Activated CD8-positive, alpha-beta memory T cell treated with anti-CD3 and anti-CD28 coated beads for 36 hours (primary cell): ENCODE data around the gene NR4A3. TPM values are rescaled to one million over a fixed set of nuclear protein-coding genes. Genes with fewer than 3 reads are reported as not detected.

Experiments used
- CTCF ChIA-PET: fragments of 350-600 bp; sonication (Branson Sonifier 250); formaldehyde crosslinking; loops from one replicate; lab custom pipeline; 2021; ENCODE audit warnings: antibody characterized with exemption; lab: Charles Lee
- POLR2A ChIA-PET: fragments of 350-600 bp; sonication (Branson Sonifier 250); formaldehyde crosslinking; loops from one replicate; lab custom pipeline; 2021; ENCODE audit warnings: antibody characterized with exemption; lab: Charles Lee
- total RNA-seq, 2 experiments: library from RNA; stranded (reverse); gene quantifications; one replicate each; pipeline ENCODE4 v1.2.3, GENCODE V29; 2021

The NR4A3 gene
- total RNA-seq, 2 experiments from 2014 or later = 44.4 to 46.0 TPM

GRCh38 chr9:99859243-99859980 is 37.7 kb downstream of the NR4A3 start:
- CTCF ChIA-PET = interaction anchor here (1.3 to 1.5 kb wide), 2 partner anchors 10 to 35 kb away, joined by 3 to 4 read pairs; no protein-coding TSS in a partner anchor
- POLR2A ChIA-PET = no interaction called here

- CTCF ChIA-PET = no interaction called here
- POLR2A ChIA-PET = no interaction called here
These were observed 38.6 kb downstream of the NR4A3 start for GRCh38 chr9:99860266-99860665.

GRCh38 chr9:99863955-99864354 is 42.3 kb downstream of the NR4A3 start:
- ChIA-PET CTCF (no interaction called here), POLR2A (no interaction called here)

DNA sequence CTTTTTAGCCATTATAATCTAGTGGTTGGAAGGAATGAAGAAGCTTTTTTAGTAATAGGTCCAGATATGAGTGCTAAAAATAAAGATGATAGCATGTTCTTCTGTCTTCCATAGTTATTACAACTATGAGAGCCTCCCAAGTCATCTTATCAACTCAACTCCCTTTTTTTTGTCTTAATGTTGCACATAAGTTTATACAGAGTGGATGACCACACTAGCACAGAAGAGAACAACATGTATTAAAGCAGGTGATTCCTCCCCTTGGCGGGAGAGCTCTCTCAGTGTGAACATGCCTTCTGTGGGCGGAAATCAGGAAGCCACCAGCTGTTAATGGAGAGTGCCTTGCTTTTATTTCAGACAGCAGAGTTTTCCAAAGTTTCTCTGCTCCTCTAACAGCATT is 44.7 kb downstream of the NR4A3 start:
- POLR2A ChIA-PET = no interaction called here
- CTCF ChIA-PET = interaction anchor here (0.9 kb wide), 1 partner anchor 42 kb away, joined by 3 read pairs; no protein-coding TSS in a partner anchor

DNA sequence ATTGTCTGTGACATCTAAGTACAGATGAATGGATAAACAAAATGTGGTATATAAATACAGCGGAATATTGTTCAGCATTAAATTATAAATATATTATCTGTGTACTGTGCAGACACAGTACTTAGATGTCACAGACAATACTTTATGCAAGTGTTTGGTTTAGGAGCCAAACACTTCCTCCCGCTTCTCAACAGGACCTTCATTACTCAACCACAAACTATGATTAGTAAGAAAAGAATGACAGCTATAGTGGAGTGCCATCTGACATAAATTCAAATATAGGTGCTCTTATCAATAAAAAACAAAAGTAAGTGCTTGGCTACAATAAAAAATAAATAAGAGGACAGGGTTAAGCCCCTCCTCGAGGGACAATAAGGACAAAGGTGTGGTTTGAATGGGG is 45.9 kb downstream of the NR4A3 start:
- CTCF ChIA-PET = no interaction called here
- POLR2A ChIA-PET = no interaction called here

DNA sequence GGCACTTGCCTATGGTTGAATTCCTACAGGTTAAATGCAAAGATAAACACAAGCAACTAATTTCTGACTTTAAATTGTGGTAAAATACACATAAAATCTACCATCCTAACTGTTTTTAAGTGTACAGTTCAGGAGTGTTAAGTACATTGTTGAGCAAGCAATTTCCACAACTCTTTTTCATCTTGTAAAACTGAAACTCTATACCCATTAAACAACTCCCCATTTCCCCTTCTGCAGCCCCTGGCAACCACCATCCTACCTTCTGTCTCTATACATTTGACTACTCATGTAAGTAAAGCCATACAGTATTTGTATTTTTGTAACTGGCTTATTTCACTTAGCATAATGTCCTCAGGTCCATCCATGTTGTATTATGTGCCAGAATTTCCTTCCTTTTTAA is 46.3 kb downstream of the NR4A3 start:
- POLR2A ChIA-PET = no interaction called here
- CTCF ChIA-PET = no interaction called here

GRCh38 chr9:99868845-99869244 is 47.2 kb downstream of the NR4A3 start:
- CTCF ChIA-PET = no interaction called here
- POLR2A ChIA-PET = no interaction called here

DNA sequence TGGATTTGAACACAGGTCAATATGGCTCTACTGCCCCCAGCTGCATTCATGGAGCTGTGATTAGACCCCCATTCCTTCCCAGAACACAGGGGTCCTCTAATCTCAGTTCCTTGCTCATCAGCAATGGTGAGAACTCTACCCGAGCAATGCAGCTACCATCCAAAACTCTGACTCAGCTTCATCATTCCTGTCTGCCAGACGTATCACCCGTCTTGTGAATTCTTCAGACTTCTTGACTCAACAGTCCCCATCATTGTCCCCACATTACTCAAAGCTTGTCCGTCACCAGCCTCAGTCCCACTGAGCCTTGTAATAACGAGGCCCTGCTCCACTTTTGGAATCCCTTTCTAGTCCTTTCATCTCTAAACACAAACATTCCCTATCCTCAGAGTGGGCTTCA is 48.4 kb downstream of the NR4A3 start:
- POLR2A ChIA-PET = no interaction called here
- CTCF ChIA-PET = no interaction called here

DNA sequence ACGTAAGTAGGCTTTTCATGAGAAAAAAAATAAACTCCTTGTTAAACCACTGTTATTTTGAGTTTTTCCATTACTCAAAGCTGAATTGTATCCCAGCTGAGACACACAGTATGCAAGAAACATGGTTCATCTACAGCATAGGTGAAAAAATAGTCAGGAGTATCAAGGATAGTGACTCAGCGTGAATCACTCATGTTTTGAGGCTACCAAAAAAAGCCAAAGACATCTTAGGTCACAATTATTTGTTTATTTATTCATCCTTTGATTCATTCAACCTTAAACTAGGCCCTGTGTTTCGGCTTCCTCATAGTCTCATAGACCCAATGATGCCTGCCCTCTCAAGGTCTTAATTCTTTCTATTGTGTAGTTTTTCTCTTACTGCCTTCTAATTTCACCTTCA is 51.8 kb downstream of the NR4A3 start:
- POLR2A ChIA-PET = no interaction called here
- CTCF ChIA-PET = no interaction called here

GRCh38 chr9:99873943-99874584 is 52.4 kb downstream of the NR4A3 start:
- POLR2A ChIA-PET = no interaction called here
- CTCF ChIA-PET = no interaction called here

DNA sequence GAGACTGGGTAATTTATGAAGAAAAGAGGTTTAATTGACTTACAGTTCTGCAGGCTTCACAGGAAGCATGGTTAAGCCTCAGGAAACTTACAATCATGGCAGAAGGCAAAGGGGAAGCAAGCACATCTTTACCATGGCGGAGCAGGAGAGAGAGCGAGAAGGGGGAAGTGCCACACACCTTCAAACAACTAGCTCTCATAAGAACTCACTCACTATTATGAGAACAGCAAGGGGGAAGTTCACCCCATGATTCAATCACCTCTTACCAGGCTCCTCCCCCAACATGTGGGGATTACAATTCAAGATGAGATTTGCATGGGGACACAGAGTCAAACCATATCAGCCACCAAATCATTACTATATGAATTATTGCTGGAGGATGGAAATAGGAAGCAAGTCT is 54.5 kb downstream of the NR4A3 start:
- POLR2A ChIA-PET = no interaction called here
- CTCF ChIA-PET = no interaction called here

DNA sequence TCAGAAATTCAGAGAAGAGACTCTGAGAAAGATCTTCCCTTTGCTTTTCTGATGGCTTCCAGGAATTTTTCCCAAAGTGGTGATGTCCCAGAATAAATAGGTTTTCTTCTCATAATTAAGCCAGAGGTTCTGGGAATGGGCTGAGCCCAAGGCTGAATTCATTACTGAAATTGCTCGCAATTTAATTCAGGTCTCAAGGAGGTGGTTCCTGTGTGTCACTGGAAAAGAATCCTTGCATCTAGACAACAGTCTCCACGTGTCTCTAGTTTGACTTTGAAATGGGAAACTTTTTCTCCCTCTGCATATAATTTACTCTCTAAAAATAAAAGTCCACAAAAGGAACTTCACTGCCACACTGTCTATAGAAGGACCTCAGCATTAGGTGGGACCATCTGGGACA is 57.0 kb downstream of the NR4A3 start:
- ChIA-PET POLR2A (no interaction called here), CTCF (no interaction called here)

- CTCF ChIA-PET = no interaction called here
- POLR2A ChIA-PET = no interaction called here
These were observed 60.1 kb downstream of the NR4A3 start for GRCh38 chr9:99881769-99882168.

DNA sequence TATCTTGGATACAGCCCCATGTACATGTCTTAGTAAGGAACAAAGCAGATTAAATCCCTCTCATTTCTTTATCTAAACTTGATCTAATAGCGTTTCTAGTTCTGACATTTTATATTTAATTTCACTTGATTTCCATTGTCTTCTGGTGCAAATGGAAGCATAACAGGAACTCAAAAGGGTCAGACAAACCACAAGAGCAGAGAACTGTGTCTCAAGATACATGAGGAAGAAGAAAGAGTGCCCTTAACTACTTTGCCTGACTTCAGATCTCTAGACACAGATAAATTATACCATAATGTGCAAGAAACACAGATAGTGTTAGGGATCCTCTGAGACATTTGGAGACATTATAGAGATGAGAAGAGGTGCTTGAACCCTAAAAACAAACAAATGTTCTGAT is 64.1 kb downstream of the NR4A3 start:
- POLR2A ChIA-PET = no interaction called here
- CTCF ChIA-PET = no interaction called here

- ChIA-PET POLR2A (no interaction called here), CTCF (interaction anchor here (0.8 kb wide), 1 partner anchor 10 kb away, joined by 3 read pairs; no protein-coding TSS in a partner anchor)
These were observed 67.4 kb downstream of the NR4A3 start for GRCh38 chr9:99889120-99889519.

DNA sequence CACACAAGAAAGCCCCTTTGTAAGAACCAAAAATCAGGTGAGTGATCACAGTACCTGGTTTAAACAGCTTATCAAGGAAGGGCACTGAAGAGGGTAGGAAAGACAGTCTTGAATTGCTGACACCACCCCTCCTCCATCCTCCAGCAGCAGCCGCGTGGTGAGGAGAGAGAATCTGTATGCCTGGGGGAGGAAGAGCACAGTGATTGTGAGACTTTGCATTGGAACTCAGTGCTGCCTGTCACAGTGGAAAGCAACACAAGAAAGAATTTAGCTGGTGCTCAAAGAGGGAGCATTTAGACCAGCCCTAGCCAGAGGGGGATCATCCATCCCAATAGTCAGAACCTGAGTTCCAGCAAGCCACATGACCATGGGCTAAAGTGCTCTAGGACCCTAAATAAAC is 73.1 kb downstream of the NR4A3 start:
- ChIA-PET CTCF (no interaction called here), POLR2A (no interaction called here)

- ChIA-PET POLR2A (no interaction called here), CTCF (no interaction called here)
These were observed 73.8 kb downstream of the NR4A3 start for GRCh38 chr9:99895510-99895909.

DNA sequence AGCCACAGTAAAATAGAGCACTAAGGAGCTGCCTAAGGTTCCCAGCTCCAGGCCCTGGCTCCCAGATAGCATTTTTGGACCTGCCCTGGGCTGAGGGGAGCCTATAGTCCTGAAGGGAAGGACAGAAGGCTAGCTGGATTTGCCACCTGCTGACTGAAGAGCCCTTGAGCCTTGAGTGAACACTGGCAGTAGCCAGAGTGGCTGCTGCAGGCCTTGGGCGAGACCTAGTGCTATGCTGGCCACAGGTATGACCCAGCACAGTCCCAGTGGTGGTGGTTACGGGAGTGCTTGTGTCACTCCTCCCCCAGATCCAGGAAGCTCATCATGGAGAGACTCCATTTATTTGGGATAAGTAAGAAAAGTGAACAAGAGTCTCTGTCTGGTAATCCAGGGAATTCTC is 74.4 kb downstream of the NR4A3 start:
- CTCF ChIA-PET = no interaction called here
- POLR2A ChIA-PET = no interaction called here

DNA sequence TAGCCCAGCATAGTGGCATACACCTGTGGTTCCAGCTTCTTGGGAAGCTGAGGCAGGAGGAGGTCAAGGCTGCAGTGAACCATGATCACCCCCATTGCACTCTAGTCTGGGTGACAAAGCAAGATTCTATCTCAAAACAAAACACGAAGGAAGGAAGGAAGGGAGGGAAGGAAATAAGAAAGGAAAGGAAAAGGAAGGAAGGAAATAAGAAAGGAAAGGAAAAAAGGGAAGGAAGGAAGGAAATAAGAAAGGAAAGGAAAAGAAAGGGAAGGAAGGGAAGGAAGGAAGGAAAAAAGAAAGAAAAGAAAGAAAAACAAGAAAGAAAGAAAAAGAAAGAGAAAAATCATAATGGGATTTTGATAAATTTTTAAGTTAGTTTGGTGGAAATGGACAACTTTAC is 81.7 kb downstream of the NR4A3 start:
- CTCF ChIA-PET = no interaction called here
- POLR2A ChIA-PET = no interaction called here

DNA sequence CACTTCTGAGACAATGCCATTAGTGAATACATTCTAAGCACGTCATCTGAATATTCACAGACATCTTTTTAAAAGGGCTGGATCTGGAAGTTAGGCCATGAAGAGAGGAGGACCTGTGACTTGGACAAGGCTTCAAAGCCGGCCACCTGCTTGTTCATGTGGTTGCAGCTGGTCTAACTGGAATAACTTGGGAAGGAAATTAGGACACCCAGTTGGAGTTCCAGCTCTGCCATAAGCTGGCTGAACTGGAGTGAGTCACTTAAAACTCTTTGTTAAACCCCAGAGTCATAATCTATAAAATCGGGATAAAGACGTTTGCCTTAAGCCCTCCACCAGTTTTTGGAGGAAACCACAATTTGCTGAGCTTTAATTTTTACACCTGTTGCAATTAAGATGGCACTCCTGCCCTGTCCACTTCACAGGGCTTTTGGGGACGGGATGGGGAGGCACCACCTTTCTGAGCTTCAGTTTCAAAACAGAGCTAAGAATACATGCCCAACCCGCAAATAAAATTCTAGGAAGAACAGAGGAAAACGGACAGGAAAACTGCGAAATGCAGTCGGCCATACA is 84.2 kb downstream of the NR4A3 start:
- ChIA-PET CTCF (interaction anchor here (0.6 to 1.5 kb wide), 4 partner anchors 13 to 95 kb away, joined by 3 to 4 read pairs (median 4); no protein-coding TSS in a partner anchor), POLR2A (interaction anchor here (0.6 kb wide), 1 partner anchor 368 kb away, joined by 3 read pairs; no protein-coding TSS in a partner anchor)
